ENCODE data around the gene IGFL3. TPM values are rescaled to one million over a fixed set of nuclear protein-coding genes. Genes with fewer than 3 reads are reported as not detected.

IGFL3 gene
- total RNA-seq, 1 experiment from 2014 or later: not detected

DNA sequence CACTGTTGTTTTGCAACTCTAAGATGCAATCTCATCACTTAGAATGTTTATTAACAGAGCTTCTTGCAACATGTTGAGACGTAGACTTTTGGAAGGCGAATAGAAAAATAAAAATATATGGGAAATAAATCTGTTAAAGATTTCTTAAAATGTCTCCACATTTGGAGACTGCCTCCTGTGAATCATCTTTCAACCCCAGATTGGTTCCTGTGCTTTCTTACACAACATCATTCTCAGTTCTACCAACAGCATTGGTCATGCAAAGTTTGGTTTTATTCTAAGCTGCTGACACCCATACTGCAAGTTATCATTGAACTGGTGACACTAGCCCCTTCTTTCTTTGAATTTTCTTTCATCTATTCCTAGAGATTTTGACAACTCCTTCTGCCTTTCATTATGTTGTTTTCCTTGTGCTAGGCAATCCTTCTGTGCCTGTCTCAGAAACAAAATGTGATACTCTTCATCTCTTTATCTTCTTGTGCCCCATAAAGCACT lies 1.6 kb upstream of the IGFL3 start:
- no peaks in the 10 kb centered on the region for H3K36me3 Mint-ChIP-seq
- no peak overlapping the region for H3K27ac Mint-ChIP-seq
- H3K4me1 Mint-ChIP-seq: peaks cover 7% of the 10 kb centered on the region
- DNase-seq (ENCODE audit: low spot score) (no peak), ATAC-seq (no peak)
- H3K4me3 Mint-ChIP-seq: no peak overlapping the region
- ChIA-PET CTCF (no interaction called here), POLR2A (no interaction called here)
- no peaks in the 10 kb centered on the region; the same call in 1 of the 2 replicates for H3K9me3 Mint-ChIP-seq
- TF ChIP-seq OVOL2 (CRISPR knock-in tag; IDR thresholded peaks at IDR 0.05; ENCODE audit: borderline replicate concordance): no peak
- TF ChIP-seq, protein P1, sequence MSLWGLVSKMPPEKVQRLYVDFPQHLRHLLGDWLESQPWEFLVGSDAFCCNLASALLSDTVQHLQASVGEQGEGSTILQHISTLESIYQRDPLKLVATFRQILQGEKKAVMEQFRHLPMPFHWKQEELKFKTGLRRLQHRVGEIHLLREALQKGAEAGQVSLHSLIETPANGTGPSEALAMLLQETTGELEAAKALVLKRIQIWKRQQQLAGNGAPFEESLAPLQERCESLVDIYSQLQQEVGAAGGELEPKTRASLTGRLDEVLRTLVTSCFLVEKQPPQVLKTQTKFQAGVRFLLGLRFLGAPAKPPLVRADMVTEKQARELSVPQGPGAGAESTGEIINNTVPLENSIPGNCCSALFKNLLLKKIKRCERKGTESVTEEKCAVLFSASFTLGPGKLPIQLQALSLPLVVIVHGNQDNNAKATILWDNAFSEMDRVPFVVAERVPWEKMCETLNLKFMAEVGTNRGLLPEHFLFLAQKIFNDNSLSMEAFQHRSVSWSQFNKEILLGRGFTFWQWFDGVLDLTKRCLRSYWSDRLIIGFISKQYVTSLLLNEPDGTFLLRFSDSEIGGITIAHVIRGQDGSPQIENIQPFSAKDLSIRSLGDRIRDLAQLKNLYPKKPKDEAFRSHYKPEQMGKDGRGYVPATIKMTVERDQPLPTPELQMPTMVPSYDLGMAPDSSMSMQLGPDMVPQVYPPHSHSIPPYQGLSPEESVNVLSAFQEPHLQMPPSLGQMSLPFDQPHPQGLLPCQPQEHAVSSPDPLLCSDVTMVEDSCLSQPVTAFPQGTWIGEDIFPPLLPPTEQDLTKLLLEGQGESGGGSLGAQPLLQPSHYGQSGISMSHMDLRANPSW (CRISPR knock-in tag; conservative IDR thresholded peaks at IDR 0.05; ENCODE audit: low read depth): no peak
- no peak for TF ChIP-seq ZNF138 (CRISPR knock-in tag; conservative IDR thresholded peaks at IDR 0.05)
- no peak for TF ChIP-seq TEAD1 (CRISPR knock-in tag; IDR thresholded peaks at IDR 0.05)
- no peak for TF ChIP-seq GABPB1 (CRISPR knock-in tag; IDR thresholded peaks at IDR 0.05)
- TF ChIP-seq, protein P2, sequence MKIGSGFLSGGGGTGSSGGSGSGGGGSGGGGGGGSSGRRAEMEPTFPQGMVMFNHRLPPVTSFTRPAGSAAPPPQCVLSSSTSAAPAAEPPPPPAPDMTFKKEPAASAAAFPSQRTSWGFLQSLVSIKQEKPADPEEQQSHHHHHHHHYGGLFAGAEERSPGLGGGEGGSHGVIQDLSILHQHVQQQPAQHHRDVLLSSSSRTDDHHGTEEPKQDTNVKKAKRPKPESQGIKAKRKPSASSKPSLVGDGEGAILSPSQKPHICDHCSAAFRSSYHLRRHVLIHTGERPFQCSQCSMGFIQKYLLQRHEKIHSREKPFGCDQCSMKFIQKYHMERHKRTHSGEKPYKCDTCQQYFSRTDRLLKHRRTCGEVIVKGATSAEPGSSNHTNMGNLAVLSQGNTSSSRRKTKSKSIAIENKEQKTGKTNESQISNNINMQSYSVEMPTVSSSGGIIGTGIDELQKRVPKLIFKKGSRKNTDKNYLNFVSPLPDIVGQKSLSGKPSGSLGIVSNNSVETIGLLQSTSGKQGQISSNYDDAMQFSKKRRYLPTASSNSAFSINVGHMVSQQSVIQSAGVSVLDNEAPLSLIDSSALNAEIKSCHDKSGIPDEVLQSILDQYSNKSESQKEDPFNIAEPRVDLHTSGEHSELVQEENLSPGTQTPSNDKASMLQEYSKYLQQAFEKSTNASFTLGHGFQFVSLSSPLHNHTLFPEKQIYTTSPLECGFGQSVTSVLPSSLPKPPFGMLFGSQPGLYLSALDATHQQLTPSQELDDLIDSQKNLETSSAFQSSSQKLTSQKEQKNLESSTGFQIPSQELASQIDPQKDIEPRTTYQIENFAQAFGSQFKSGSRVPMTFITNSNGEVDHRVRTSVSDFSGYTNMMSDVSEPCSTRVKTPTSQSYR (CRISPR knock-in tag; IDR thresholded peaks at IDR 0.05): no peak
- TF ChIP-seq, protein P3, sequence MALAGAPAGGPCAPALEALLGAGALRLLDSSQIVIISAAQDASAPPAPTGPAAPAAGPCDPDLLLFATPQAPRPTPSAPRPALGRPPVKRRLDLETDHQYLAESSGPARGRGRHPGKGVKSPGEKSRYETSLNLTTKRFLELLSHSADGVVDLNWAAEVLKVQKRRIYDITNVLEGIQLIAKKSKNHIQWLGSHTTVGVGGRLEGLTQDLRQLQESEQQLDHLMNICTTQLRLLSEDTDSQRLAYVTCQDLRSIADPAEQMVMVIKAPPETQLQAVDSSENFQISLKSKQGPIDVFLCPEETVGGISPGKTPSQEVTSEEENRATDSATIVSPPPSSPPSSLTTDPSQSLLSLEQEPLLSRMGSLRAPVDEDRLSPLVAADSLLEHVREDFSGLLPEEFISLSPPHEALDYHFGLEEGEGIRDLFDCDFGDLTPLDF (CRISPR knock-in tag; IDR thresholded peaks at IDR 0.05): no peak
- TF ChIP-seq SOX15 (CRISPR knock-in tag; IDR thresholded peaks at IDR 0.05): no peak
- H3K27me3 Mint-ChIP-seq (ENCODE audit: low read depth): peaks cover 11% of the 10 kb centered on the region; the same call in 1 of the 2 replicates

DNA sequence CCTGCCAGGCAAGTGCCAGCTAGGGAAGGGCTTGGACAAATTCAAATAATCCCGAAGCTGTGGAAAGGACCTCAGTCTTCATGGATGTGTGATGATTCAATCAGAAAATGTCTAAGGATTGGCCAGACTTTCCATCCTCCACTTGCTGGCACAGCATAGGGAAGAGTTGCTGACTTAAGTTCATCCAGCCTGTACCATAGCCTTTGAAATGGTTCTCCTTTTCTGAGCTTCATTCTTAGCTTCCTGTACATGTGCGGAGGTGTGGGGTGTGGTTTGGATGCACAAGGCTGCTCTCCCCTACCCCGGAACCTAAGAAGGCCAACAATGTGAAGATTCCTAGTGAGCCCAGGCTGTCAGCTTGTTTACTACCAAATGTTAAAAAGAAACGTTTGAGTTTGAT lies 959 bp upstream of the IGFL3 start:
- CTCF ChIA-PET: interaction anchor here (0.6 kb wide), 1 partner anchor 75 kb away, joined by 3 read pairs; no protein-coding TSS in a partner anchor
- peaks cover 11% of the 10 kb centered on the region; the same call in 1 of the 2 replicates for H3K27me3 Mint-ChIP-seq (ENCODE audit: low read depth)

DNA sequence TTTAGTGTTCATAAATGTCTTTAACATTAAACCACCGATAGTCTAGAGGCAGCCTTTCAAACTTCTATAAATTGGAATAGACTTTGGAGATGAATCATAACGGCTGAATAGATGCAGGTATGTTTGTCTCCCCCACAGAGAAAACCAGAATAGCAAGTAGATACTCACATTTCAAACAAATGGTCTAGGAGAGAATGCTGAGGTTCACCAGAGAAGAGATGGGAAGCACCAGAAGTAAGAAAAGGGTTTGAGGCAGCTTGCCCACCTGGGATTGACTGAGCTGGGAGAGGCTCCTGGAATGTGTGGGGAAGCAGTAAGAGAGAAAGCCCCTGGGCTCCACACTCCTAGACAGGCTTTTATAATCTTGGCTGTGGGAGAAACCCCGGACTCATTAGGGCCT lies 6.4 kb downstream of the IGFL3 start:
- CTCF ChIA-PET: no interaction called here
- no peak for DNase-seq (ENCODE audit: low spot score)
- TF ChIP-seq, protein P4, sequence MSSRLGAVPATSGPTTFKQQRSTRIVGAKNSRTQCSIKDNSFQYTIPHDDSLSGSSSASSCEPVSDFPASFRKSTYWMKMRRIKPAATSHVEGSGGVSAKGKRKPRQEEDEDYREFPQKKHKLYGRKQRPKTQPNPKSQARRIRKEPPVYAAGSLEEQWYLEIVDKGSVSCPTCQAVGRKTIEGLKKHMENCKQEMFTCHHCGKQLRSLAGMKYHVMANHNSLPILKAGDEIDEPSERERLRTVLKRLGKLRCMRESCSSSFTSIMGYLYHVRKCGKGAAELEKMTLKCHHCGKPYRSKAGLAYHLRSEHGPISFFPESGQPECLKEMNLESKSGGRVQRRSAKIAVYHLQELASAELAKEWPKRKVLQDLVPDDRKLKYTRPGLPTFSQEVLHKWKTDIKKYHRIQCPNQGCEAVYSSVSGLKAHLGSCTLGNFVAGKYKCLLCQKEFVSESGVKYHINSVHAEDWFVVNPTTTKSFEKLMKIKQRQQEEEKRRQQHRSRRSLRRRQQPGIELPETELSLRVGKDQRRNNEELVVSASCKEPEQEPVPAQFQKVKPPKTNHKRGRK (CRISPR knock-in tag; IDR thresholded peaks at IDR 0.05; ENCODE audit: borderline replicate concordance): no peak
- TF ChIP-seq, protein P5, sequence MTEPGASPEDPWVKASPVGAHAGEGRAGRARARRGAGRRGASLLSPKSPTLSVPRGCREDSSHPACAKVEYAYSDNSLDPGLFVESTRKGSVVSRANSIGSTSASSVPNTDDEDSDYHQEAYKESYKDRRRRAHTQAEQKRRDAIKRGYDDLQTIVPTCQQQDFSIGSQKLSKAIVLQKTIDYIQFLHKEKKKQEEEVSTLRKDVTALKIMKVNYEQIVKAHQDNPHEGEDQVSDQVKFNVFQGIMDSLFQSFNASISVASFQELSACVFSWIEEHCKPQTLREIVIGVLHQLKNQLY (CRISPR knock-in tag; IDR thresholded peaks at IDR 0.05): no peak
- TF ChIP-seq ZNF121 (CRISPR knock-in tag; IDR thresholded peaks at IDR 0.05): no peak
- TF ChIP-seq, protein P6, sequence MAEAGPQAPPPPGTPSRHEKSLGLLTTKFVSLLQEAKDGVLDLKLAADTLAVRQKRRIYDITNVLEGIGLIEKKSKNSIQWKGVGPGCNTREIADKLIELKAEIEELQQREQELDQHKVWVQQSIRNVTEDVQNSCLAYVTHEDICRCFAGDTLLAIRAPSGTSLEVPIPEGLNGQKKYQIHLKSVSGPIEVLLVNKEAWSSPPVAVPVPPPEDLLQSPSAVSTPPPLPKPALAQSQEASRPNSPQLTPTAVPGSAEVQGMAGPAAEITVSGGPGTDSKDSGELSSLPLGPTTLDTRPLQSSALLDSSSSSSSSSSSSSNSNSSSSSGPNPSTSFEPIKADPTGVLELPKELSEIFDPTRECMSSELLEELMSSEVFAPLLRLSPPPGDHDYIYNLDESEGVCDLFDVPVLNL (CRISPR knock-in tag; IDR thresholded peaks at IDR 0.05; ENCODE audit: borderline replicate concordance, low read depth): no peak
- no peak for TF ChIP-seq SMAD3 (CRISPR knock-in tag; IDR thresholded peaks at IDR 0.05; ENCODE audit: borderline replicate concordance)

More for the DNA sequence above, 959 bp upstream of the IGFL3 start:
- POLR2A ChIA-PET: no interaction called here
- TF ChIP-seq, protein P7, sequence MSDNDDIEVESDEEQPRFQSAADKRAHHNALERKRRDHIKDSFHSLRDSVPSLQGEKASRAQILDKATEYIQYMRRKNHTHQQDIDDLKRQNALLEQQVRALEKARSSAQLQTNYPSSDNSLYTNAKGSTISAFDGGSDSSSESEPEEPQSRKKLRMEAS (CRISPR knock-in tag; IDR thresholded peaks at IDR 0.05): no peak
- TF ChIP-seq TCF7 (CRISPR knock-in tag; IDR thresholded peaks at IDR 0.05; ENCODE audit: low read depth) (no peak), GRHL2 (CRISPR knock-in tag; IDR thresholded peaks at IDR 0.05; ENCODE audit: insufficient replicate concordance, severe bottlenecking) (no peak), SOX15 (CRISPR knock-in tag; IDR thresholded peaks at IDR 0.05) (no peak), SP1 (CRISPR knock-in tag; conservative IDR thresholded peaks at IDR 0.05) (no peak), JAZF1 (CRISPR knock-in tag; IDR thresholded peaks at IDR 0.05) (no peak)
- TF ChIP-seq, protein P8, sequence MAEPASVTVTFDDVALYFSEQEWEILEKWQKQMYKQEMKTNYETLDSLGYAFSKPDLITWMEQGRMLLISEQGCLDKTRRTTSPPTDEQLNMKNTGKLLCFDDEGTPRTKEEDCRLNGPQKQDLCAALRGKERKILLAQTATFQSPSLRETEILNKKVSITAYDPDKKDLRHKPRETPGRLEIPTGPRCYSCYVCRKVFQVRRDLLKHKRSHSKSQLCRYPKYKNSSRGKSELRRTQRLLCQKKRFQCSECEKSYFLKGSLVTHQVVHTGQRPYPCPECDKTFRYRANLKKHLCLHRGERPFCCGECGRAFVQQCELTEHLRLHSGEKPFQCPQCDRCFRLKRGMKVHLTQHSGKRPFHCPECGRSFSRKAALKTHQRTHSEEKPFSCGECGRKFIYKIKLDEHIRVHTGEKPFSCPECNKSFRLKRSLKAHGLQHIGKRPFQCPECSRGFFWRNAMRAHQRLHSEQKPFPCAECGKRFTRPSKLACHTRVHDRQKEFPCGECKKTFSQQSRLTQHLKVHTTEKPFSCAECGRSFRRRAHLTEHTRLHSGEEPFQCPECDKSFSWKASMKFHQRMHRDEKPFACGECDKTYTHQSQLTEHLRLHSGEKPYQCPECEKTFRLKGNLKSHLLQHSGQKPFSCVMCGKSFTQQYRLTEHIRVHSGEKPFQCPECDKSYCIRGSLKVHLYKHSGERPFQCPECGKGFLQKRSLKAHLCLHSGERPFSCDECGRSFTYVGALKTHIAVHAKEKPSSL (CRISPR knock-in tag; conservative IDR thresholded peaks at IDR 0.05): no peak
- Mint-ChIP-seq H3K4me1 (peaks cover 7% of the 10 kb centered on the region), H3K4me3 (no peak overlapping the region), H3K27ac (no peak overlapping the region), H3K9me3 (no peaks in the 10 kb centered on the region; the same call in 1 of the 2 replicates), H3K36me3 (no peaks in the 10 kb centered on the region)
- DNase-seq (ENCODE audit: low spot score) (no peak), ATAC-seq (no peak)

More for the DNA sequence above, 6.4 kb downstream of the IGFL3 start:
- Mint-ChIP-seq H3K27ac (no peak overlapping the region), H3K36me3 (peaks cover 3% of the 10 kb centered on the region), H3K4me1 (peaks cover 17% of the 10 kb centered on the region), H3K27me3 (ENCODE audit: low read depth) (peaks cover 4% of the 10 kb centered on the region), H3K9me3 (peaks cover 5% of the 10 kb centered on the region), H3K4me3 (no peak overlapping the region)
- POLR2A ChIA-PET: no interaction called here
- ATAC-seq: no peak

Data from WTC11 (cell line).